HG03196 (cell line): ENCODE data around the gene IFI27L1.
A peak's percentile ranks its signal among the peaks of the same experiment; 100 is the strongest.

Experiments used
- ATAC-seq: cut with Tn5 transposase; IDR thresholded peaks from one replicate; pipeline ENCODE4 v1.9.1; 2021; ENCODE audit not compliant: unreplicated experiment

The IFI27L1 gene

GRCh38 chr14:94077823-94078222, 3.3 kb upstream of the IFI27L1 start:
- no peak for ATAC-seq

- ATAC-seq = no peak
These were observed 1.1 kb upstream of the IFI27L1 start for GRCh38 chr14:94079891-94080620.

GRCh38 chr14:94081386-94081820, 293 bp downstream of the IFI27L1 start:
- ATAC-seq = peak; percentile 13

GRCh38 chr14:94087891-94088290, 6.8 kb downstream of the IFI27L1 start:
- no peak for ATAC-seq

GRCh38 chr14:94088516-94088915, 7.4 kb downstream of the IFI27L1 start:
- ATAC-seq = no peak

- no peak for ATAC-seq
These were observed 8.4 kb downstream of the IFI27L1 start for GRCh38 chr14:94089479-94089878.

GRCh38 chr14:94093418-94093817, 12.3 kb downstream of the IFI27L1 start:
- ATAC-seq = no peak

- no peak for ATAC-seq
These were observed 16.0 kb downstream of the IFI27L1 start for GRCh38 chr14:94097091-94097490.

GRCh38 chr14:94098326-94098992, 17.3 kb downstream of the IFI27L1 start:
- no peak for ATAC-seq

GRCh38 chr14:94099006-94099405, 17.9 kb downstream of the IFI27L1 start:
- ATAC-seq = no peak

GRCh38 chr14:94100847-94101246, 19.7 kb downstream of the IFI27L1 start:
- ATAC-seq = no peak

GRCh38 chr14:94101748-94102147, 20.6 kb downstream of the IFI27L1 start:
- ATAC-seq = no peak

- ATAC-seq = no peak
These were observed 21.8 kb downstream of the IFI27L1 start for GRCh38 chr14:94102768-94103482.

GRCh38 chr14:94103554-94104150, 22.5 kb downstream of the IFI27L1 start:
- no peak for ATAC-seq

- ATAC-seq = no peak
These were observed 23.6 kb downstream of the IFI27L1 start for GRCh38 chr14:94104731-94105130.

GRCh38 chr14:94109915-94110250, 28.8 kb downstream of the IFI27L1 start:
- ATAC-seq = no peak

- no peak for ATAC-seq
These were observed 29.6 kb downstream of the IFI27L1 start, which contains the start of gene IFI27 for GRCh38 chr14:94110552-94111181. Gene IFI27, plus strand, starts transcription at chr14:94110736.

GRCh38 chr14:94111276-94112095, 30.4 kb downstream of the IFI27L1 start:
- ATAC-seq = no peak

- ATAC-seq = no peak
These were observed 31.5 kb downstream of the IFI27L1 start for GRCh38 chr14:94112513-94113063.

- ATAC-seq = no peak
These were observed 32.0 kb downstream of the IFI27L1 start for GRCh38 chr14:94113073-94113472.
